Adrenal gland (tissue), 5 donors: ENCODE measurements around the gene VSTM2L.

Source experiments
- POLR2A ChIP-seq, 2 donors: fragments of 450-650 bp; IDR thresholded peaks; one replicate each; pipeline ENCODE4 v1.6.1; 2017; ENCODE audit warnings: antibody characterized with exemption in 2 of 2, mild to moderate bottlenecking in 2 of 2, moderate library complexity in 1 of 2
- TF ChIP-seq, protein P1 (sequence below), 6 experiments: fragments of 450-650 bp in 4 of 6; fragments of 200-600 bp in 2 of 6; sonication (generic) in 1 of 6; IDR thresholded peaks; 1 replicate in 5 of 6; 2 replicates in 1 of 6; pipeline versions ENCODE4 v1.5.1 to v1.8.0; 2016 to 2021; ENCODE audit warnings: antibody characterized with exemption in 6 of 6, mild to moderate bottlenecking in 2 of 6, moderate library complexity in 1 of 6
- donor health status: DM: no; HTN: no; CAD: no.

DNA sequence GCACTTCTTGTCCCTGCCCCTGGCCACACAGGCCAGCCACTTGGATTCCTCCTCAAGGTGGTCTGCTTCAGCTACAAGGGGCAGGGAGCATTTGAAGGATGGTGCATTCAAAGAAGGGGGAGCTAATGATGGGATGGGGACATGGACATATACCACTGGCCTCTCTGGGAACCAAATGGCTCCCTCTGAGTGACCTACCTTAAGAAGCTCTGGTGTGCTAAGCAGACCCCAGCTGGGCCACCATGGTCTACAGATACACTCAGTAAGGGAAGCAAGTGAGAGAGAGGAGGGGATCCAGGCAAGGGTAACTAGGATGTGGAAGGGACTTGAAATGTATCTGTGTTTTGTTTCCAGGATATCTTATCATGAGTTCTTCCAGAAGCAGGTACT, 67.9 kb downstream of the VSTM2L start:
- TF ChIP-seq, protein P1, sequence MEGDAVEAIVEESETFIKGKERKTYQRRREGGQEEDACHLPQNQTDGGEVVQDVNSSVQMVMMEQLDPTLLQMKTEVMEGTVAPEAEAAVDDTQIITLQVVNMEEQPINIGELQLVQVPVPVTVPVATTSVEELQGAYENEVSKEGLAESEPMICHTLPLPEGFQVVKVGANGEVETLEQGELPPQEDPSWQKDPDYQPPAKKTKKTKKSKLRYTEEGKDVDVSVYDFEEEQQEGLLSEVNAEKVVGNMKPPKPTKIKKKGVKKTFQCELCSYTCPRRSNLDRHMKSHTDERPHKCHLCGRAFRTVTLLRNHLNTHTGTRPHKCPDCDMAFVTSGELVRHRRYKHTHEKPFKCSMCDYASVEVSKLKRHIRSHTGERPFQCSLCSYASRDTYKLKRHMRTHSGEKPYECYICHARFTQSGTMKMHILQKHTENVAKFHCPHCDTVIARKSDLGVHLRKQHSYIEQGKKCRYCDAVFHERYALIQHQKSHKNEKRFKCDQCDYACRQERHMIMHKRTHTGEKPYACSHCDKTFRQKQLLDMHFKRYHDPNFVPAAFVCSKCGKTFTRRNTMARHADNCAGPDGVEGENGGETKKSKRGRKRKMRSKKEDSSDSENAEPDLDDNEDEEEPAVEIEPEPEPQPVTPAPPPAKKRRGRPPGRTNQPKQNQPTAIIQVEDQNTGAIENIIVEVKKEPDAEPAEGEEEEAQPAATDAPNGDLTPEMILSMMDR (IDR thresholded peaks at IDR 0.05) = no peak
- TF ChIP-seq POLR2A (IDR thresholded peaks at IDR 0.05) = no peak
